CD14-positive monocyte (primary cell): Measurements from ENCODE around the gene NUP35. TPM values are rescaled to one million over a fixed set of nuclear protein-coding genes. Genes with fewer than 3 reads are reported as not detected.

Experiments used
- DNase-seq, 3 donors: peaks; one replicate each; pipeline ENCODE4 v3.0.0-alpha.2; 2011 to 2022
- H2AFZ ChIP-seq: 2 replicates; pipeline ENCODE4 v1.6.0; 2012; ENCODE audit warnings: mild to moderate bottlenecking, low read depth, low read length, inconsistent platforms; ENCODE audit not compliant: insufficient read depth, poor library complexity, severe bottlenecking
- H3K27ac ChIP-seq, 2 donors: 1 replicate in 1 of 2; 2 replicates in 1 of 2; pipeline ENCODE4 v1.5.1; 2012 to 2013; ENCODE audit warnings: low read length in 2 of 2, control low read depth in 1 of 2, inconsistent platforms in 1 of 2, low read depth in 1 of 2, mild to moderate bottlenecking in 1 of 2
- H3K27me3 ChIP-seq, 2 donors: one replicate each; pipeline versions ENCODE4 v1.6.0 to v1.6.1; 2011 to 2013; ENCODE audit warnings: low read length in 2 of 2; ENCODE audit not compliant: control insufficient read depth in 2 of 2, insufficient read depth in 2 of 2
- H3K36me3 ChIP-seq, 2 donors: replicated peaks in 1 of 2; 1 replicate in 1 of 2; 2 replicates in 1 of 2; pipeline versions ENCODE4 v1.5.1 to v1.6.1; 2012 to 2013; ENCODE audit warnings: low read length in 2 of 2, control low read depth in 1 of 2, inconsistent platforms in 1 of 2, mild to moderate bottlenecking in 1 of 2; ENCODE audit not compliant: insufficient read depth in 2 of 2, control insufficient read depth in 1 of 2
- H3K4me1 ChIP-seq, 2 donors: 1 replicate in 1 of 2; 2 replicates in 1 of 2; pipeline versions ENCODE4 v1.5.1 to v1.6.1; 2012 to 2013; ENCODE audit warnings: low read length in 2 of 2, control low read depth in 1 of 2, inconsistent platforms in 1 of 2, mild to moderate bottlenecking in 1 of 2, moderate library complexity in 1 of 2; ENCODE audit not compliant: insufficient read depth in 2 of 2, control insufficient read depth in 1 of 2
- H3K4me2 ChIP-seq: replicated peaks from 2 replicates; pipeline ENCODE3; 2012; ENCODE audit warnings: low read length, moderate library complexity, mild to moderate bottlenecking; ENCODE audit not compliant: poor library complexity, severe bottlenecking; ENCODE audit errors: extremely low read depth
- H3K4me3 ChIP-seq, 3 experiments: fragments of 200-600 bp in 1 of 3; sonication (generic) in 1 of 3; replicated peaks in 1 of 3; 1 replicate in 2 of 3; 2 replicates in 1 of 3; pipeline ENCODE4 v1.5.1; 2011 to 2013; ENCODE audit warnings: low read length in 3 of 3, mild to moderate bottlenecking in 3 of 3, control low read depth in 2 of 3, low read depth in 2 of 3, inconsistent platforms in 1 of 3, moderate library complexity in 1 of 3
- H3K79me2 ChIP-seq: 2 replicates; pipeline ENCODE4 v1.6.0; 2012; ENCODE audit warnings: mild to moderate bottlenecking, control low read depth, inconsistent platforms, low read length, moderate library complexity; ENCODE audit not compliant: insufficient read depth
- H3K9ac ChIP-seq: 2 replicates; pipeline ENCODE4 v1.6.0; 2017; ENCODE audit warnings: low read length, mild to moderate bottlenecking; ENCODE audit not compliant: insufficient read depth, poor library complexity, severe bottlenecking
- H3K9me3 ChIP-seq, 2 donors: replicated peaks in 1 of 2; 1 replicate in 1 of 2; 2 replicates in 1 of 2; pipeline versions ENCODE4 v1.5.1 to v1.6.1; 2012 to 2013; ENCODE audit warnings: low read length in 2 of 2, control low read depth in 1 of 2; ENCODE audit not compliant: control insufficient read depth in 1 of 2, insufficient read depth in 1 of 2
- H4K20me1 ChIP-seq: 2 replicates; pipeline ENCODE4 v1.6.0; 2012; ENCODE audit warnings: mild to moderate bottlenecking, low read length, control low read depth, moderate library complexity; ENCODE audit not compliant: insufficient read depth
- H3K27ac Mint-ChIP-seq, 7 donors: one replicate each; pipeline ENCODE4 v1.8.0; 2020; ENCODE audit warnings: mild to moderate bottlenecking in 7 of 7, mixed read lengths in 7 of 7, moderate library complexity in 6 of 7, inconsistent platforms in 2 of 7
- H3K27me3 Mint-ChIP-seq, 3 donors: one replicate each; pipeline ENCODE4 v1.8.0; 2021 to 2022; ENCODE audit warnings: low read depth in 3 of 3, mild to moderate bottlenecking in 3 of 3, mixed read lengths in 3 of 3, moderate library complexity in 3 of 3, inconsistent platforms in 1 of 3
- H3K36me3 Mint-ChIP-seq, 2 donors: one replicate each; pipeline ENCODE4 v1.8.0; 2020; ENCODE audit warnings: mixed read lengths in 2 of 2, inconsistent platforms in 1 of 2, mild to moderate bottlenecking in 1 of 2
- H3K4me1 Mint-ChIP-seq: one replicate; pipeline ENCODE4 v1.8.0; 2020; ENCODE audit warnings: mild to moderate bottlenecking, mixed read lengths
- H3K4me3 Mint-ChIP-seq, 2 donors: one replicate each; pipeline ENCODE4 v1.8.0; 2020; ENCODE audit warnings: mild to moderate bottlenecking in 2 of 2, mixed read lengths in 2 of 2, moderate library complexity in 1 of 2
- H3K9me3 Mint-ChIP-seq, 7 donors: one replicate each; pipeline ENCODE4 v1.8.0; 2020 to 2022; ENCODE audit warnings: mixed read lengths in 7 of 7, mild to moderate bottlenecking in 6 of 7, moderate library complexity in 6 of 7, inconsistent platforms in 2 of 7
- WGBS: methylation state at CpG from one replicate; pipeline ENCODE4 v1.1.5; 2013; ENCODE audit warnings: missing lambda C conversion rate; ENCODE audit not compliant: insufficient coverage; 5-methylcytosine and 5-hydroxymethylcytosine counted together
- intact Hi-C, 2 donors: fragments of 100-400 bp; cut with micrococcal nuclease; formaldehyde crosslinking; loops; one replicate each; pipeline versions ENCODE4 v1.15.0 to v1.15.1; 2023
- polyA plus RNA-seq, 3 donors: library from polyadenylated mRNA; depleted of rRNA in 1 of 3; unstranded in 2 of 3; stranded (reverse) in 1 of 3; fragments of 300-500 nt in 2 of 3; fragments of >200 nt in 1 of 3; fragmentation: Illumina TruSeq in 2 of 3; gene quantifications; 1 replicate in 2 of 3; 2 replicates in 1 of 3; pipeline ENCODE4 v1.2.3, GENCODE V29; 2012 to 2021
- TF ChIP-seq, protein P1 (sequence below): fragments of 200-600 bp; IDR thresholded peaks from one replicate; pipeline ENCODE4 v1.8.0; 2022; ENCODE audit warnings: antibody characterized with exemption, mild to moderate bottlenecking

Gene NUP35
- polyA plus RNA-seq, 3 donors: 1.5 to 4.7 (median 2.0) TPM

DNA sequence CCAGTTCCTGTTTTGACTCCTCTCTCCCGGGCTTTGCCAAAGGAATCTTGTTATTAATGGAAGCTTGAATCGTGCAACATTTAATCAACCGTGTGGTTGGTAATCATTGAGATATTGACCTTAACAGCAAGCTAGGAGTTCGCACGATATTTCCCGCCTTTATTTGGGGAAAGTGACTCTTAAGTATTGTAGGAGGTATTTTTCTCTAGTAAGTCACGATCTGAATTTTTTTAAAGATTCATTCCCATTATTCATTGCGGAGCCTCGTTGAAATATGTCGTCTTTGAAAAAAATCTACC lies 663 bp downstream of the NUP35 start:
- peak overlapping the region in 4 of 7 donors; percentile 78 to 90 (median 88) for H3K27ac Mint-ChIP-seq
- peak overlapping the region; percentile 58 for H3K9ac ChIP-seq
- no peaks in the 10 kb centered on the region for H4K20me1 ChIP-seq
- H2AFZ ChIP-seq: peak overlapping the region; percentile 89
- H3K4me3 Mint-ChIP-seq: peak overlapping the region; percentile 91 to 93
- peaks cover 49% of the 10 kb centered on the region for H3K79me2 ChIP-seq
- 0% methylated on average over 3 of the region's 10 CpGs for WGBS
- peaks cover 10 to 16% of the 10 kb centered on the region in 2 donors for H3K36me3 ChIP-seq
- H3K27ac ChIP-seq: peak overlapping the region in 1 of 2 donors; percentile 69
- peaks cover 4 to 6% of the 10 kb centered on the region in 2 donors for H3K36me3 Mint-ChIP-seq
- peaks cover 3 to 28% (median 6%) of the 10 kb centered on the region in 3 donors for H3K27me3 Mint-ChIP-seq
- peaks cover 21% of the 10 kb centered on the region for H3K4me1 Mint-ChIP-seq
- TF ChIP-seq, protein P1, sequence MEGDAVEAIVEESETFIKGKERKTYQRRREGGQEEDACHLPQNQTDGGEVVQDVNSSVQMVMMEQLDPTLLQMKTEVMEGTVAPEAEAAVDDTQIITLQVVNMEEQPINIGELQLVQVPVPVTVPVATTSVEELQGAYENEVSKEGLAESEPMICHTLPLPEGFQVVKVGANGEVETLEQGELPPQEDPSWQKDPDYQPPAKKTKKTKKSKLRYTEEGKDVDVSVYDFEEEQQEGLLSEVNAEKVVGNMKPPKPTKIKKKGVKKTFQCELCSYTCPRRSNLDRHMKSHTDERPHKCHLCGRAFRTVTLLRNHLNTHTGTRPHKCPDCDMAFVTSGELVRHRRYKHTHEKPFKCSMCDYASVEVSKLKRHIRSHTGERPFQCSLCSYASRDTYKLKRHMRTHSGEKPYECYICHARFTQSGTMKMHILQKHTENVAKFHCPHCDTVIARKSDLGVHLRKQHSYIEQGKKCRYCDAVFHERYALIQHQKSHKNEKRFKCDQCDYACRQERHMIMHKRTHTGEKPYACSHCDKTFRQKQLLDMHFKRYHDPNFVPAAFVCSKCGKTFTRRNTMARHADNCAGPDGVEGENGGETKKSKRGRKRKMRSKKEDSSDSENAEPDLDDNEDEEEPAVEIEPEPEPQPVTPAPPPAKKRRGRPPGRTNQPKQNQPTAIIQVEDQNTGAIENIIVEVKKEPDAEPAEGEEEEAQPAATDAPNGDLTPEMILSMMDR: no peak
- H3K4me2 ChIP-seq: peak overlapping the region; percentile 90
- H3K4me1 ChIP-seq: peaks cover 13 to 27% of the 10 kb centered on the region in 2 donors
- H3K9me3 Mint-ChIP-seq: peaks cover 0 to 3% (median 0%) of the 10 kb centered on the region in 7 donors
- H3K4me3 ChIP-seq: peak overlapping the region; percentile 77 to 96 (median 85)
- H3K9me3 ChIP-seq: no peaks in the 10 kb centered on the region
- peaks cover 0 to 4% of the 10 kb centered on the region in 2 donors for H3K27me3 ChIP-seq
- intact Hi-C loops: no loop called here
- DNase-seq: no peak

DNA sequence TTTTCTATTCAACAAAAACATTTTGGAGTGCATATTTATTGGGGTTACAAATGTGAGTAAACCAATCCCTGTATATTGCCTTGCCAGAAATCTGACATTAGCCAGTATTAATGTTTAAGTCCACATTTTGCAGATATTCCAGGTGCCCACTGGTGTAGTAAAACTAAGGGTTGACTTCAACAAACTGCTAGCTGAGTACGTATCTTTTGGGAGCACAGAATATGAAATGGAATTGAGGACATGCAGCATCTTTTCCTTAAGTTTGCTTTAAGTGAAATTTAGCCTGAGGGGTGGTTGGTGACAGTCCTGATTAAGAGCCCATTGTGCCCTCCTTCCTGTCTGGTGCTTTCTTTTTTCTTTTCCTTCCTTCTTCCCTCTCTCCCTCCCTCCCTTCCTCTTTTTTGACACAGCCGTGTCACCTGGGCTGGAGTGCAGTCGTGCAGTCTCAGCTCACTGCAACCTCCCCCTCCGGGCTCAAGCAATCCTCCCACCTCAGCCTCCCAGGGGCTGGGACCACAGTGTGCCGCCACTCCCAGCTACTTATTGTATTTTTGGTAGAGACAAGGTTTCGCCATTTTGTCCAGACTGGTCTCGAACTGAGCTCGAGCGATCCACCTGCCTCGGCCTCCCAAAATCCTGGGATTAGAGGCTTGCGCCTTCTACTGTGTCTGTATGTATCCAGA lies 1.6 kb downstream of the NUP35 start:
- Mint-ChIP-seq H3K27me3 (peaks cover 0 to 21% (median 5%) of the 10 kb centered on the region in 3 donors), H3K4me3 (peak overlapping the region in 1 of 2 donors; percentile 37), H3K4me1 (peaks cover 21% of the 10 kb centered on the region), H3K27ac (no peak overlapping the region), H3K36me3 (peaks cover 5 to 7% of the 10 kb centered on the region in 2 donors), H3K9me3 (peaks cover 0 to 3% (median 0%) of the 10 kb centered on the region in 7 donors)
- Histone ChIP-seq H4K20me1 (no peaks in the 10 kb centered on the region), H3K27ac (no peak overlapping the region), H3K4me1 (peaks cover 13 to 27% of the 10 kb centered on the region in 2 donors), H3K9me3 (no peaks in the 10 kb centered on the region), H2AFZ (no peak overlapping the region), H3K4me3 (no peak overlapping the region), H3K36me3 (peaks cover 10 to 25% of the 10 kb centered on the region in 2 donors), H3K9ac (no peak overlapping the region), H3K27me3 (peaks cover 0 to 4% of the 10 kb centered on the region in 2 donors), H3K79me2 (peaks cover 49% of the 10 kb centered on the region), H3K4me2 (peak overlapping the region; percentile 90)
- 100% methylated on average over 3 of the region's 11 CpGs for WGBS
- intact Hi-C loops: no loop called here
- TF ChIP-seq, protein P1: no peak
- no peak for DNase-seq
